AG04449 (cell line): ENCODE data around the gene SRGAP1.

Source experiments
- CTCF ChIA-PET: fragments of 350-600 bp; formaldehyde crosslinking; extraction: SDS; loops from one replicate; lab custom pipeline; 2021; ENCODE audit warnings: antibody characterized with exemption; lab: Yijun Ruan, JAX
- POLR2A ChIA-PET: fragments of 400-600, 350-600 bp; formaldehyde crosslinking; extraction: SDS; loops from one replicate; lab custom pipeline; 2020; ENCODE audit warnings: antibody characterized with exemption, inconsistent platforms; lab: Yijun Ruan, JAX
- DNase-seq: peaks from one replicate; pipeline ENCODE4 v3.0.0-alpha.2; 2010; ENCODE audit warnings: low read depth, low spot score
- H3K4me3 ChIP-seq: 2 replicates; pipeline ENCODE4 v1.5.1; 2011; ENCODE audit warnings: low read depth, mild to moderate bottlenecking, control low read depth, low read length
- CTCF ChIP-seq: IDR thresholded peaks from one replicate; pipeline ENCODE4 v1.5.1; 2011; ENCODE audit warnings: mild to moderate bottlenecking, moderate library complexity, low read length, control low read depth, inconsistent platforms; ENCODE audit not compliant: insufficient read depth; ENCODE audit errors: missing control alignments

SRGAP1 gene

GRCh38 chr12:64061868-64062375, 217.4 kb downstream of the SRGAP1 start:
- ChIA-PET CTCF (interaction anchor here (0.6 kb wide), 1 partner anchor 218 kb away, joined by 3 read pairs; no protein-coding TSS in a partner anchor), POLR2A (no interaction called here)
- no peak for TF ChIP-seq CTCF
- DNase-seq = no peak
- H3K4me3 ChIP-seq = no peak overlapping the region

DNA sequence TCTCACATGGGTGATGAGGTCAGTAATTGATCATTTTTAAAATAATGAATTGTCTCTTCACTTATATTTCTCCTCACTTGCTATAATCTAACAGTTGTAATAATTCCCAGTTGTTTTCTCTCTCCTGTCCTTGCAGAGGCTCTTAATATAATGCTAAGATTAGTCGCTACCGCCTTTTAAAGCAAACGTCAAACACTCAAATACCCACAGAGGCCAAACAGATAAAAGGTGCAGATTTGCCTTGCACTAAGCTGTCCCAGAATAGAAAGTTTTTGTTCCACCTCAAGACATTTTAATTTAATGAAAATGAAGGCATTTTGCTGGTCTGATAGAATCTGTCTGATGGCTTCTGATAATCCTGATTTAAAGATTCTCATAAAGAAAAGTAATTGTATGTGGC, 218.6 kb downstream of the SRGAP1 start:
- no peak for TF ChIP-seq CTCF
- DNase-seq = no peak
- CTCF ChIA-PET = no interaction called here
- no peak overlapping the region for H3K4me3 ChIP-seq
- POLR2A ChIA-PET = no interaction called here

DNA sequence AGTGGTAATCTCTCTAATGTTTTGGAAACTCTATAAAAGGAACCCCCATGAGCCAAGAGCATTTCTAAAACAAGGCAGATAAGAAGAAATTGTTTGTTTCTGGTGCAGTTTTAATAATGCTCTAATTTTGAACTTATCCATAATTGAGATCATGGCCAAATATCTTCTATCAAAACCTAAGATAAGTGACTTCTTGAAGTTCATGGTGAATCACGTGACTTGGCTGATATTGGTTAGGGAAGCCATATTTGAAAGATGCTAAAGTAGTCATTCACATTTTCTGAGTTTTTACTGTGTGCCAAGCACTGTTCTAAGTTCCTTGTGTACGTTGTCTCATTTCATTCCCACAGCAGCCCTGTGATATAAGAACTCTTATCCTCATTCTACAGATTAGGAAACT, 219.7 kb downstream of the SRGAP1 start:
- no peak for TF ChIP-seq CTCF
- ChIA-PET POLR2A (no interaction called here), CTCF (no interaction called here)
- H3K4me3 ChIP-seq = no peak overlapping the region
- DNase-seq = no peak

DNA sequence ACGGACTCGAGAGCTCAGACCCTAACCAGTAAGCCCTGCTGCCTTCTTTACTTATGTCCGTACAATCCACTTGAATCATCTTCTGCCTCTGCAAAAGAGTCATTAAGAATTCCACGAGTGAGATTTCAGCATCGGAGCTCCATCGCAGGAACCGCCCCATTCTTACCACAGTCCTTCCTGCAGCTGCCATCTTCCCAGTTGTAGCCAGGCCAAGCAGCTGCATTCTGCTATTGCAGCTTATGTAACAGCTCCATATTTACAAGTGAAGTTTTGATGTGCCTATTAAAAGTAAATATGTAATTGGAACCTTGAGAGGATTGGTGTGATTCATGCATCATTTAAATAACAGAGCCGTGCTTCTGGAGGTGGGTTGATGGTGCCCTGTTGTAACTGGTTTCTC, 220.2 kb downstream of the SRGAP1 start:
- no peak for DNase-seq
- CTCF ChIA-PET = no interaction called here
- POLR2A ChIA-PET = no interaction called here
- TF ChIP-seq CTCF = no peak
- no peak overlapping the region for H3K4me3 ChIP-seq

DNA sequence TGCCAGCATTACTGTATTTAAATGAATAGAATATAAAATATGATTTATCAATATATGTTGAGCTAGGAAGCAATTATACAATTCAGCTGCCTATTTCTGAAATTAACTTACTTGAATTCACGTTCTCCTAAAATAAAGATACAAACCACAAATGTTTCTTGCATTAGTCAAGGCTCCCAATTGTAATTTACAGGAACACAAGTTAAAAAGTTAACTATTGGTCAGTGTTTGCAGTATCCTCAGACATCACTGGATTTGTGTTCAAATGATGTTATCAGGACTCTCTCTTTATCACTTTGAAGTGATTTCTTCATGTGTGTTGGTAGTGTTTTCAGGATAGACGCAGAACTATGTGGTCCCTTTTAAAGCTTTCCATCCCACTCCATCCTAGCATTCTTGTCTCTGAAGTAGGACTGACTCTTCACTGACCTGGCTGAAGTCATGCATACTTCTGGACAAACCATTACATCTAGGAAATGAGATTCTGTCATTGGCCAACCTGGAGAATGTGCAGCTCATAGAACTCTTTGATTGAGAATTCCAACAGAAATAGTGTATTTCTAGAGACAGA, 221.5 kb downstream of the SRGAP1 start:
- CTCF ChIA-PET = interaction anchor here (0.9 to 3.2 kb wide), 2 partner anchors 12 to 222 kb away, joined by 3 to 21 read pairs; partner anchors contain the start of gene SRGAP1
- H3K4me3 ChIP-seq = no peak overlapping the region
- DNase-seq = peak; percentile 36
- POLR2A ChIA-PET = interaction anchor here (0.6 to 0.7 kb wide), 2 partner anchors 148 to 204 kb away, joined by 3 to 4 read pairs; no protein-coding TSS in a partner anchor
- TF ChIP-seq CTCF = no peak

GRCh38 chr12:64066776-64067175, 222.3 kb downstream of the SRGAP1 start:
- no peak for TF ChIP-seq CTCF
- CTCF ChIA-PET = interaction anchor here (0.9 to 3.2 kb wide), 3 partner anchors 11 to 223 kb away, joined by 3 to 21 read pairs (median 3); partner anchors contain the start of gene SRGAP1
- H3K4me3 ChIP-seq = no peak overlapping the region
- POLR2A ChIA-PET = interaction anchor here (0.5 kb wide), 1 partner anchor 9 kb away, joined by 4 read pairs; no protein-coding TSS in a partner anchor
- no peak for DNase-seq
